Fibroblast of mammary gland (primary cell): ENCODE data around the gene NEUROG2.

ENCODE experiments used
- DNase-seq: peaks from one replicate; pipeline ENCODE4 v3.0.0-alpha.2; 2010; ENCODE audit warnings: low read depth
- H3K4me3 ChIP-seq: 2 replicates; pipeline ENCODE4 v1.5.1; 2011; ENCODE audit warnings: low read depth, mild to moderate bottlenecking, low read length, moderate library complexity; ENCODE audit not compliant: control insufficient read depth
- CTCF ChIP-seq: conservative IDR thresholded peaks from 2 replicates; pipeline ENCODE4 v1.5.1; 2011; ENCODE audit warnings: low read depth, low read length, inconsistent platforms; ENCODE audit not compliant: control insufficient read depth, insufficient read depth

Gene NEUROG2

GRCh38 chr4:112485930-112486329 is 30.1 kb downstream of the NEUROG2 start:
- no peak for DNase-seq
- no peak for TF ChIP-seq CTCF

GRCh38 chr4:112473985-112474384 is 42.0 kb downstream of the NEUROG2 start:
- DNase-seq = no peak
- no peak for TF ChIP-seq CTCF
- no peak overlapping the region for H3K4me3 ChIP-seq

More at GRCh38 chr4:112485930-112486329, 30.1 kb downstream of the NEUROG2 start:
- H3K4me3 ChIP-seq = no peak overlapping the region

GRCh38 chr4:112472318-112472717 is 43.7 kb downstream of the NEUROG2 start:
- no peak for TF ChIP-seq CTCF

More at GRCh38 chr4:112472318-112472717, 43.7 kb downstream of the NEUROG2 start:
- no peak overlapping the region for H3K4me3 ChIP-seq
- DNase-seq = no peak
